BE2C (cell line): ENCODE data around the gene RARRES1.
"Not testable (repeated sequence)": the region's sequence is repeated elsewhere in the genome, so short reads cannot be mapped to it uniquely, and the experiment has no call there.

Experiments
- DNase-seq: peaks from one replicate; pipeline ENCODE4 v3.0.0-alpha.2; 2020
- H3K27me3 ChIP-seq: fragments of 250-450 bp; sonication (Bioruptor Pico); 2 replicates; pipeline ENCODE4 v1.5.1; 2020; ENCODE audit warnings: mild to moderate bottlenecking
- H3K36me3 ChIP-seq: fragments of 250-450 bp; sonication (Bioruptor Pico); 2 replicates; pipeline ENCODE4 v1.5.1; 2020; ENCODE audit warnings: mild to moderate bottlenecking
- H3K4me1 ChIP-seq: fragments of 250-450 bp; sonication (Bioruptor Pico); 2 replicates; pipeline ENCODE4 v1.5.1; 2020
- H3K4me3 ChIP-seq: 2 replicates; pipeline ENCODE4 v1.5.1; 2011; ENCODE audit warnings: low read depth, low read length
- H3K9me3 ChIP-seq: fragments of 250-450 bp; sonication (Bioruptor Pico); 2 replicates; pipeline ENCODE4 v1.5.1; 2020
- TF ChIP-seq, protein P1 (sequence below): IDR thresholded peaks from 2 replicates; pipeline ENCODE4 v1.5.1; 2012; ENCODE audit warnings: mild to moderate bottlenecking, low read depth, low read length

RARRES1 gene

DNA sequence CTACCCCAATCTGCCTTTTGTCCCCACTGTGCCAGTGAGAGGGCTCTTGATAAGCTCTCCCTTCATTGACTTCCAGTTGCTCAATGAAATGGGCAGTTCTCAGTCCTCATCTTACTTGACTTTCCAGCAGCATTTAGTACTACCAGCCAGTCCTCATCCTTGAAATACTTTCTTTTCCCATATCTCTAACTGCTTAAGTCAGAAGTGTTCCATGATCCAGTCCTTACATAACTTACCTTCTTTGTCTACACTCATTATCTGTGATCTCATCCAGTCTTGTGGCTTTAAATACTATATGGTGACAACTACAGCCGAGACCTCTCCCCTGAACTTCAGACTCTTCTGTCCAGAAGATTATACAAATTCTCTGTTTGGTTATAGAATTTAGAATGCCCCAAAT lies 28.7 kb downstream of the RARRES1 start:
- H3K9me3 ChIP-seq, result no peaks in the 10 kb centered on the region
- H3K4me3 ChIP-seq, result no peak overlapping the region
- no peak for DNase-seq
- peaks cover 23% of the 10 kb centered on the region for H3K36me3 ChIP-seq
- TF ChIP-seq, protein P1, sequence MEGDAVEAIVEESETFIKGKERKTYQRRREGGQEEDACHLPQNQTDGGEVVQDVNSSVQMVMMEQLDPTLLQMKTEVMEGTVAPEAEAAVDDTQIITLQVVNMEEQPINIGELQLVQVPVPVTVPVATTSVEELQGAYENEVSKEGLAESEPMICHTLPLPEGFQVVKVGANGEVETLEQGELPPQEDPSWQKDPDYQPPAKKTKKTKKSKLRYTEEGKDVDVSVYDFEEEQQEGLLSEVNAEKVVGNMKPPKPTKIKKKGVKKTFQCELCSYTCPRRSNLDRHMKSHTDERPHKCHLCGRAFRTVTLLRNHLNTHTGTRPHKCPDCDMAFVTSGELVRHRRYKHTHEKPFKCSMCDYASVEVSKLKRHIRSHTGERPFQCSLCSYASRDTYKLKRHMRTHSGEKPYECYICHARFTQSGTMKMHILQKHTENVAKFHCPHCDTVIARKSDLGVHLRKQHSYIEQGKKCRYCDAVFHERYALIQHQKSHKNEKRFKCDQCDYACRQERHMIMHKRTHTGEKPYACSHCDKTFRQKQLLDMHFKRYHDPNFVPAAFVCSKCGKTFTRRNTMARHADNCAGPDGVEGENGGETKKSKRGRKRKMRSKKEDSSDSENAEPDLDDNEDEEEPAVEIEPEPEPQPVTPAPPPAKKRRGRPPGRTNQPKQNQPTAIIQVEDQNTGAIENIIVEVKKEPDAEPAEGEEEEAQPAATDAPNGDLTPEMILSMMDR, result no peak
- H3K4me1 ChIP-seq, result peaks cover 2% of the 10 kb centered on the region; the same call in 1 of the 2 replicates
- H3K27me3 ChIP-seq, result no peaks in the 10 kb centered on the region

DNA sequence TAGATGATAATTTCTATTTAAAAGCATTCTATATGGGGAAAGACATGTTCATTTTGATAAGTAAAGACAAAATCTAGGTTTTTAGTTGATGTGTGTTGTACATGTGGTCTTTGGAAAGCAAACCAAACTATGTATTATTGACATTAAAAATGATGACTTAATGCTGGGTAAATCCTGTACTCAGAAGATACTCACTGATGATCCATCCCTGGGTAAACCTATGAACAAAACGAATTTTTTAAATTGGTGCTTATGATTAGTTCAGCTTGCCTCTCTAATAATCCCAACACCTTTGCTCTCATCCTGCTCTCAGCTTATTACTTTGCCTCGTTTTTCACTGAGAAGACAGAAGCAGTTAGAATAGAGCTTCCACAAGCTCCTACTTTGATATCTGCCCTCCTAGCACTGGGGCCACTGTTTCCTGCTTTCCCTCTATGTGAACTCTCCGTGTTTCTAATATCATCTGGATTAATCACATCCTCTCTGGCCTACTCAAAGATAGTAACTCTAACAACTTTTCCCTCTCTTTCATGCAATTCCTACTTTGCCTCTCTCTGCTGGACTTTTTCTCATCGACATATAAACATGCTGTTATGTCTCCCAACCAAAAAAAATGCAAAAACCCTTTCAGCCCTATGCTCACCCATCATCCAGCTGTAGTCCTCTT lies 29.3 kb downstream of the RARRES1 start:
- Histone ChIP-seq H3K4me1 (peaks cover 2% of the 10 kb centered on the region; the same call in 1 of the 2 replicates), H3K4me3 (no peak overlapping the region)

DNA sequence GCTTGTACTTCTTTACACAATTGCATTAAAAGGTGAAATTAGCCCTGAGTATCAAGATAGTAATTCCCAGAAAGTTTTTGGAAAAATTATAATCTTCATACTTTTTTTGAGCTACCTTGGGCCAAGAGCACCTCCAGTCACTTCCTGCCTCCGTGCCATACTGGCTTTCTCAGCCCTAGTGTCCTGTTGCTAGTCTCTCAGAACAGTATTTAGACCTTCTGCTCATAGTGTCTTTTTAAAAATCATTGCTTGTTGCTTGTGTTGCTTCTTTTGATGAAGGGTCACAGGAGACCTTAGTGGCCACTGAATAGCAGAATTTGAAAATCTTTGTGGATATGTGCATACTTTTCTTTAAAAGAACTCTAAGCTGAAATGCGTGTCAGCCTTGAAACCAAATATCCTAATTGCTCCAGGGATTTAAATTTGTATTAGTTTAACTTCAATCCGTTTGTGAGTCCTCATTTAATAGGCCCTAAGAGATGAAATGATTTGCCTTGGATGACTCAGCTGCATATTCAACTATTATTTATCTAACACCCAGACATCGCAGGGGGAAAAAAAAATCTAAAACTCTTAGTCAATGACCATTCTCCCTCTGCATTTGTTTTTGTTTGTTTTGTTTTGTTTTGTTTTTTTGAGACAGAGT lies 30.7 kb downstream of the RARRES1 start:
- TF ChIP-seq, protein P1, result no peak
- H3K27me3 ChIP-seq, result no peaks in the 10 kb centered on the region
- H3K9me3 ChIP-seq, result no peaks in the 10 kb centered on the region
- peaks cover 2% of the 10 kb centered on the region; the same call in 1 of the 2 replicates for H3K4me1 ChIP-seq
- peaks cover 12% of the 10 kb centered on the region for H3K36me3 ChIP-seq
- no peak overlapping the region for H3K4me3 ChIP-seq
- no peak for DNase-seq

More for the DNA sequence above, 29.3 kb downstream of the RARRES1 start:
- H3K27me3 ChIP-seq, result no peaks in the 10 kb centered on the region
- TF ChIP-seq, protein P1, result no peak
- DNase-seq, result no peak
- peaks cover 17% of the 10 kb centered on the region for H3K36me3 ChIP-seq
- H3K9me3 ChIP-seq, result no peaks in the 10 kb centered on the region

DNA sequence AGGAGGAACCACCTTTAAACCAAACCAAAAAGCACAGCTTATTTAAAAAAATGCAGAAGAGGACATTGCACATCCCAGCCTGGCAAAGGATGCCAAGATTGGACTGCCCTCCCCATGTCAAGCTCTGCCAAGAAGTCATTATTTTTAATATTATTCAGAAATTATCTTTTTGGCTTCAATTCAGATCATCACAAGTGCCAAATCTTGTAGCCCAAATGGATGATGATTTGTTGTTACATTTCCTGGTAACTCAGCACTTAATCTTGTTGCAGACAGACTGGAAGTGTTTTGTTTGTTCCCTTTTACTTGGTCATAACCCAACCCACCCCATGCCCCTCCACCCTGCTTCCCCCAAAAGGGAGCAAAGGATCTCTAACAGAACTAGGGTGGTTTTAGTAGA lies 31.7 kb downstream of the RARRES1 start:
- TF ChIP-seq, protein P1, result no peak

DNA sequence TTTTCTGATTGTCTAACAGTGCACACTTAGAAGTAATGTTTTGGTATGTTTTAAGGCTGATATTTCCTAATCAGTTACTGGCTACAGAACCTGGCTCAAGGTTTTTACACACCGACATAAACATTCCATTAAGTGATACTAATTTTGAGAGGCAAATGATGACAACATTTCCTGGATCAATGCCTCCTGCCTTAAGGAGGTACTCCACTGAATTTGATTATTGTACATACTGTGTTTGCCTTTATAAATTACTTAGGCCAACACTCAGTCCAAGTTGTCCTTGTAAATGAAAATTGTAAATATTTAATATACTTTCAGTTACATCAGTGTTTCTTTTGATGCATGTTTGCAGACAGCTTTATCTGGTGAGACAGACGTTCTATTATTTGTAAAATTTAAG lies 35.6 kb downstream of the RARRES1 start:
- H3K9me3 ChIP-seq, result no peaks in the 10 kb centered on the region
- H3K4me1 ChIP-seq, result peaks cover 2% of the 10 kb centered on the region; the same call in 1 of the 2 replicates
- no peak overlapping the region for H3K4me3 ChIP-seq
- peaks cover 16% of the 10 kb centered on the region for H3K36me3 ChIP-seq
- H3K27me3 ChIP-seq, result no peaks in the 10 kb centered on the region
- TF ChIP-seq, protein P1, result no peak
- DNase-seq, result no peak

More for the DNA sequence above, 31.7 kb downstream of the RARRES1 start:
- H3K4me1 ChIP-seq, result peaks cover 2% of the 10 kb centered on the region; the same call in 1 of the 2 replicates
- H3K27me3 ChIP-seq, result no peaks in the 10 kb centered on the region
- peaks cover 12% of the 10 kb centered on the region for H3K36me3 ChIP-seq
- H3K9me3 ChIP-seq, result no peaks in the 10 kb centered on the region
- H3K4me3 ChIP-seq, result no peak overlapping the region
- no peak for DNase-seq

DNA sequence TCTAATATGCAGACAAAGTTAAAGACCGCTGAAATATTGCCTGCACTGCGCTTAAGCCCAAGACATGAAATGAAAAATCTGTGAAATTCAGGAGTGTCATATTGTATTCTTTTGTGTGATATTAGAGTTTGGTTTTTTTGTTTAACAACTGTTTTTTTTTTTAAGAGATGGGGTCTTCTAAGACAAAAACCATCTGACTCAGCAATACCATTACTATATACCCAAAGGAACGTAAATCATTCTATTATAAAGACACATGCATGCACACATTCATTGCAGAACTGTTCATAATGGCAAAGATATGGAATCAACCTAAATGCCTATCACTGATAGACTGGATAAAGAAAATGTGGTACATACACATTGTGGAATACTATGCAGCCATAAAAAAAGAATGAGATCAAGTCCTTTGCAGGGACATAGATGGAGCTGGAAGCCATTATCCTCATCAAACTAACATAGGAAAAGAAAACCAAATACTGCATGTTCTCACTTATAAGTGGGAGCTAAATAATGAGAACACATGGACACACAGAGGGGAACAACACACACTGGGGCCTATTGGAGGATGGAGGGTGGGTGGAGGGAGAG lies 38.3 kb downstream of the RARRES1 start:
- not testable (repeated sequence) for DNase-seq, H3K9me3 ChIP-seq, H3K4me3 ChIP-seq, H3K4me1 ChIP-seq, H3K27me3 ChIP-seq
- H3K36me3 ChIP-seq, result peaks cover 31% of the 10 kb centered on the region
